OCI-LY7 (cell line): ENCODE results near the gene HRC.

Experiments
- CTCF ChIP-seq: fragments of 200-600 bp; sonication (generic); conservative IDR thresholded peaks from 2 replicates; pipeline ENCODE4 v1.5.1; 2014; ENCODE audit warnings: mild to moderate bottlenecking, antibody characterized with exemption, low read length, moderate library complexity, mixed read lengths
- EZH2phosphoT487 ChIP-seq: fragments of 200-600 bp; sonication (generic); IDR thresholded peaks from 2 replicates; pipeline ENCODE4 v1.6.1; 2018; ENCODE audit warnings: low read depth, borderline replicate concordance, mild to moderate bottlenecking, mixed run types, antibody characterized with exemption, low read length, moderate library complexity, mixed read lengths

DNA sequence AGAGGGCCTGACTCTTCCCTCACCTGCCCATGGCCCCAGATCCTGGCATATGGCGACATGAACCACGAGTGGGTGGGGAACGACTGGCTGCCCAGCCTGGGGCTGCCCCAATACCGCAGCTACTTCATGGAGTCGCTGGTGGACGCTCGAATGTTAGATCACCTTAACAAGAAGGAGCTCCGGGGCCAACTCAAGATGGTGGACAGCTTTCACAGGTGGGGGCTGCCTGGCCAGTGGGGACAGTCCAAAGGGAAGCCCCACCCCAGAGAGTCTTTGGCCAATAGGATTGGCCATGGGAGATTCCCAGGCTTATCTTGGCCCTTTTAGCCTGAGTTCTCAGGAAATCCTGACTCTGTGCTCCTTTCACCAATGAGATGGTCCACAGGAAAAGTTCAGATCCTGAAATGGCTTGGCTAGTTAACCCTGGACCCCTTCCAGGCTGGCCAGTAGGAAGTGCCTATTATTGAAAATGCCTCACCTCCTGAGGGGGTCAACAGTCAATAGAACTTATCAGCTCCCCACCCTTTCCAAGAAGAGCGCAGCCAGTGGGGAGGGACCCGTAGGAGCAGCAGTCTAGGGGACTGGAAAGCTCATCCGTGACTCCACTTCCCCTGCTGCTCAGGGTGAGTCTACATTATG lies 7.0 kb downstream of the HRC start:
- TF ChIP-seq CTCF = no peak
- TF ChIP-seq EZH2phosphoT487 = no peak
